IMR-90 (cell line): ENCODE data around the gene CLTCL1. TPM values are rescaled to one million over a fixed set of nuclear protein-coding genes. Genes with fewer than 3 reads are reported as not detected.

Experiments used
- ATAC-seq: fragments of 200-7000 bp; cut with Tn5 transposase; 2 replicates; pipeline ENCODE4 v1.9.1; 2020; ENCODE audit warnings: low read depth, mild to moderate bottlenecking, moderate library complexity
- BruUV-seq: library from RNA; stranded (reverse); fragments of 400-500 nt; replicated peaks from 2 replicates; lab custom pipeline; 2021; lab: Mats Ljungman, UMichigan
- CTCF ChIA-PET: fragments of 300-600 bp; formaldehyde crosslinking; extraction: SDS; loops from one replicate; lab custom pipeline; 2021; ENCODE audit warnings: antibody characterized with exemption; lab: Yijun Ruan, JAX
- POLR2A ChIA-PET: fragments of 300-600 bp; sonication (Branson Sonifier 250); formaldehyde crosslinking; loops from one replicate; lab custom pipeline; 2022; ENCODE audit warnings: antibody characterized with exemption; ENCODE audit not compliant: unreplicated experiment; lab: Charles Lee
- DNase-seq: peaks from one replicate; pipeline ENCODE4 v3.0.0; 2013
- H2AFZ ChIP-seq: replicated peaks from 2 replicates; pipeline ENCODE3; 2013; ENCODE audit warnings: low read length, mild to moderate bottlenecking; ENCODE audit not compliant: poor library complexity
- H2AK5ac ChIP-seq: 2 replicates; pipeline ENCODE4 v1.6.1; 2013; ENCODE audit warnings: low read depth, low read length, inconsistent platforms
- H2AK9ac ChIP-seq: replicated peaks from 2 replicates; pipeline ENCODE3; 2013; ENCODE audit warnings: mild to moderate bottlenecking, low read depth, low read length, moderate library complexity; ENCODE audit not compliant: poor library complexity
- H2BK120ac ChIP-seq: 2 replicates; pipeline ENCODE4 v1.6.1; 2013; ENCODE audit warnings: low read depth, low read length, inconsistent platforms
- H2BK15ac ChIP-seq: 3 replicates; pipeline ENCODE4 v1.6.1; 2013; ENCODE audit warnings: low read depth, low read length, inconsistent platforms
- H2BK20ac ChIP-seq: 2 replicates; pipeline ENCODE4 v1.6.1; 2013; ENCODE audit warnings: low read depth, mild to moderate bottlenecking, inconsistent platforms, low read length, moderate library complexity
- H2BK5ac ChIP-seq: 2 replicates; pipeline ENCODE4 v1.6.1; 2013; ENCODE audit warnings: mild to moderate bottlenecking, low read depth, low read length, inconsistent platforms; ENCODE audit not compliant: poor library complexity, severe bottlenecking
- H3K14ac ChIP-seq: replicated peaks from 2 replicates; pipeline ENCODE4 v1.6.1; 2013; ENCODE audit warnings: low read depth, low read length, inconsistent platforms
- H3K18ac ChIP-seq: 2 replicates; pipeline ENCODE4 v1.6.1; 2013; ENCODE audit warnings: low read depth, low read length, control low read depth
- H3K23ac ChIP-seq: 2 replicates; pipeline ENCODE4 v1.6.1; 2013; ENCODE audit warnings: low read depth, low read length, inconsistent platforms
- H3K27ac ChIP-seq: 2 replicates; pipeline ENCODE4 v1.5.1; 2013; ENCODE audit warnings: mild to moderate bottlenecking, control low read depth, low read length; ENCODE audit not compliant: insufficient read depth
- H3K27me3 ChIP-seq: 2 replicates; pipeline ENCODE4 v1.6.1; 2013; ENCODE audit warnings: low read length; ENCODE audit not compliant: control insufficient read depth, insufficient read depth
- H3K36me3 ChIP-seq: 2 replicates; pipeline ENCODE4 v1.6.1; 2013; ENCODE audit warnings: low read length, mixed read lengths; ENCODE audit not compliant: control insufficient read depth, insufficient read depth
- H3K4ac ChIP-seq: 2 replicates; pipeline ENCODE4 v1.6.1; 2013; ENCODE audit warnings: low read depth, low read length, inconsistent platforms
- H3K4me1 ChIP-seq: 2 replicates; pipeline ENCODE4 v1.6.1; 2013; ENCODE audit warnings: low read length, mixed read lengths; ENCODE audit not compliant: control insufficient read depth, insufficient read depth
- H3K4me2 ChIP-seq: 2 replicates; pipeline ENCODE4 v1.6.1; 2013; ENCODE audit warnings: low read depth, mild to moderate bottlenecking, control low read depth, low read length, moderate library complexity
- H3K4me3 ChIP-seq: 2 replicates; pipeline ENCODE4 v1.5.1; 2013; ENCODE audit warnings: low read depth, mild to moderate bottlenecking, control low read depth, low read length, moderate library complexity; ENCODE audit not compliant: insufficient read depth
- H3K56ac ChIP-seq: 2 replicates; pipeline ENCODE4 v1.6.1; 2013; ENCODE audit warnings: low read length, inconsistent platforms; ENCODE audit not compliant: insufficient read depth; ENCODE audit errors: extremely low read depth
- H3K79me1 ChIP-seq, 2 experiments: 2 replicates each; pipeline ENCODE4 v1.6.1; 2013; ENCODE audit warnings: low read length in 2 of 2, inconsistent platforms in 1 of 2, low read depth in 1 of 2
- H3K9ac ChIP-seq: 2 replicates; pipeline ENCODE4 v1.6.1; 2013; ENCODE audit warnings: low read depth, low read length, control low read depth
- H3K9me1 ChIP-seq: 2 replicates; pipeline ENCODE4 v1.6.1; 2013; ENCODE audit warnings: low read length, inconsistent platforms; ENCODE audit not compliant: insufficient read depth
- H3K9me3 ChIP-seq: 2 replicates; pipeline ENCODE4 v1.6.1; 2013; ENCODE audit warnings: low read length; ENCODE audit not compliant: control insufficient read depth, insufficient read depth
- H4K20me1 ChIP-seq: 2 replicates; pipeline ENCODE4 v1.6.1; 2013; ENCODE audit warnings: low read length, inconsistent platforms; ENCODE audit not compliant: insufficient read depth
- H4K5ac ChIP-seq: 2 replicates; pipeline ENCODE4 v1.6.1; 2013; ENCODE audit warnings: mild to moderate bottlenecking, low read depth, low read length, control low read depth
- H4K8ac ChIP-seq, 2 experiments: 2 replicates each; pipeline ENCODE4 v1.6.1; 2013; ENCODE audit warnings: low read depth in 2 of 2, low read length in 2 of 2, control low read depth in 1 of 2, inconsistent platforms in 1 of 2
- H4K91ac ChIP-seq: 2 replicates; pipeline ENCODE4 v1.6.1; 2013; ENCODE audit warnings: low read depth, low read length, inconsistent platforms; ENCODE audit not compliant: insufficient read depth
- BHLHE40 ChIP-seq: fragments of 150-350 bp; IDR thresholded peaks from 2 replicates; pipeline ENCODE4 v1.6.1; 2016; ENCODE audit warnings: mild to moderate bottlenecking, low read depth, low read length
- CHD1 ChIP-seq: IDR thresholded peaks from 2 replicates; pipeline ENCODE4 v1.6.1; 2012; ENCODE audit warnings: low read depth, low read length, improper control_type of control experiment
- FOS ChIP-seq: fragments of 150-350 bp; IDR thresholded peaks from 2 replicates; pipeline ENCODE4 v1.6.1; 2016; ENCODE audit warnings: low read depth, low read length
- MAFK ChIP-seq: IDR thresholded peaks from 2 replicates; pipeline ENCODE4 v1.6.1; 2012; ENCODE audit warnings: low read depth, low read length, improper control_type of control experiment
- MAZ ChIP-seq: IDR thresholded peaks from 2 replicates; pipeline ENCODE4 v1.6.1; 2012; ENCODE audit warnings: low read depth, mild to moderate bottlenecking, low read length, improper control_type of control experiment, moderate library complexity, borderline replicate concordance
- MXI1 ChIP-seq: IDR thresholded peaks from 2 replicates; pipeline ENCODE4 v1.6.1; 2012; ENCODE audit warnings: low read depth, mild to moderate bottlenecking, low read length, moderate library complexity, borderline replicate concordance
- NFE2L2 ChIP-seq: fragments of 150-350 bp; IDR thresholded peaks from 2 replicates; pipeline ENCODE4 v1.6.1; 2016; ENCODE audit warnings: low read depth, mild to moderate bottlenecking, low read length
- POLR2A ChIP-seq: IDR thresholded peaks from 2 replicates; pipeline ENCODE4 v1.6.1; 2012; ENCODE audit warnings: mild to moderate bottlenecking, low read depth, low read length
- RCOR1 ChIP-seq: IDR thresholded peaks from 2 replicates; pipeline ENCODE4 v1.6.1; 2012; ENCODE audit warnings: mild to moderate bottlenecking, low read length, improper control_type of control experiment; ENCODE audit not compliant: insufficient replicate concordance
- RFX5 ChIP-seq: IDR thresholded peaks from 2 replicates; pipeline ENCODE4 v1.8.0; 2012; ENCODE audit warnings: low read depth, mild to moderate bottlenecking, low read length, moderate library complexity
- WGBS, 2 experiments: methylation state at CpG; one replicate each; pipeline versions ENCODE4 v1.1.5 to v1.1.7; 2013; ENCODE audit warnings: missing lambda C conversion rate in 2 of 2; ENCODE audit not compliant: insufficient read length in 1 of 2; ENCODE audit errors: extremely low coverage in 2 of 2; 5-methylcytosine and 5-hydroxymethylcytosine counted together
- dilution Hi-C: fragments of 300-500 bp; cut with HindIII; formaldehyde crosslinking; loops from one replicate; pipeline ENCODE4 v1.14.3; 2018; ENCODE audit warnings: low sequenced_read_pairs; ENCODE audit not compliant: unreplicated experiment
- in situ Hi-C: fragments of 300-500 bp; cut with MboI; formaldehyde crosslinking; loops from 3 replicates; pipeline ENCODE4 v1.14.3; 2019; ENCODE audit warnings: low sequenced_read_pairs, inconsistent platforms, mixed read lengths
- intact Hi-C: fragments of 100-400 bp; cut with micrococcal nuclease; formaldehyde crosslinking; loops from 2 replicates; pipeline ENCODE4 v1.10.0; 2022
- polyA plus RNA-seq, 3 experiments: library from polyadenylated mRNA; depleted of rRNA; stranded (reverse); fragments of >200 nt; gene quantifications; 2 replicates each; pipeline ENCODE4 v1.2.3, GENCODE V29; 2012; ENCODE audit warnings: low replicate concordance in 1 of 3
- total RNA-seq: library from RNA; depleted of rRNA; stranded (reverse); fragments of >200 nt; gene quantifications from 2 replicates; pipeline ENCODE4 v1.2.3, GENCODE V29; 2012
- TF ChIP-seq, protein P1 (sequence below): conservative IDR thresholded peaks from 2 replicates; pipeline ENCODE4 v1.5.1; 2012; ENCODE audit warnings: mild to moderate bottlenecking, low read depth, low read length, improper control_type of control experiment
- TF ChIP-seq, protein P2 (sequence below): fragments of 150-350 bp; IDR thresholded peaks from 2 replicates; pipeline ENCODE4 v1.6.1; 2016; ENCODE audit warnings: low read depth, mild to moderate bottlenecking, low read length, moderate library complexity, borderline replicate concordance

The CLTCL1 gene
- total and polyA plus RNA-seq, 2 of the 4 experiments (the other 2 are of a cell fraction), result 6.2 to 8.1 TPM

DNA sequence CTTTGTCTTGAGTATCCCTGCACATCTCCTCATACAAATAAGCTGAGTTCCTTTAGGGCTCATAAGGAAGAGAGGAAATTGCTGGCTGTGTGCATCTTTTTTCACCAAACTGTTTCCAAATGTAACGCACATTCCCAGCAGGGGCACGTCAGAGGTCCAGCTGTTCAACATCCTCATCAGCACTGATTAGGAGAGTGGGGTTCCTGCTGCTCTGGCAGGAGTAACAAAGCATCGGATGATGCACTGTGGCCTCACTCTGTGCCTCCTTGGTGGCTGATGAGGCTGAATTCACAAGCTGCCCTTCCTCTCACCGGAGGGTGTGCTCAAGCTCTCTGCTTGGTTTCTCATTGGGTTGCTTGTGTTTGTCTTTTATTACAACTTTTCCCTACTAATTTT, 77.4 kb downstream of the CLTCL1 start:
- TF ChIP-seq MAZ, result no peak
- TF ChIP-seq FOS, result no peak
- TF ChIP-seq, protein P1, sequence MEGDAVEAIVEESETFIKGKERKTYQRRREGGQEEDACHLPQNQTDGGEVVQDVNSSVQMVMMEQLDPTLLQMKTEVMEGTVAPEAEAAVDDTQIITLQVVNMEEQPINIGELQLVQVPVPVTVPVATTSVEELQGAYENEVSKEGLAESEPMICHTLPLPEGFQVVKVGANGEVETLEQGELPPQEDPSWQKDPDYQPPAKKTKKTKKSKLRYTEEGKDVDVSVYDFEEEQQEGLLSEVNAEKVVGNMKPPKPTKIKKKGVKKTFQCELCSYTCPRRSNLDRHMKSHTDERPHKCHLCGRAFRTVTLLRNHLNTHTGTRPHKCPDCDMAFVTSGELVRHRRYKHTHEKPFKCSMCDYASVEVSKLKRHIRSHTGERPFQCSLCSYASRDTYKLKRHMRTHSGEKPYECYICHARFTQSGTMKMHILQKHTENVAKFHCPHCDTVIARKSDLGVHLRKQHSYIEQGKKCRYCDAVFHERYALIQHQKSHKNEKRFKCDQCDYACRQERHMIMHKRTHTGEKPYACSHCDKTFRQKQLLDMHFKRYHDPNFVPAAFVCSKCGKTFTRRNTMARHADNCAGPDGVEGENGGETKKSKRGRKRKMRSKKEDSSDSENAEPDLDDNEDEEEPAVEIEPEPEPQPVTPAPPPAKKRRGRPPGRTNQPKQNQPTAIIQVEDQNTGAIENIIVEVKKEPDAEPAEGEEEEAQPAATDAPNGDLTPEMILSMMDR, result no peak
- TF ChIP-seq, protein P2, sequence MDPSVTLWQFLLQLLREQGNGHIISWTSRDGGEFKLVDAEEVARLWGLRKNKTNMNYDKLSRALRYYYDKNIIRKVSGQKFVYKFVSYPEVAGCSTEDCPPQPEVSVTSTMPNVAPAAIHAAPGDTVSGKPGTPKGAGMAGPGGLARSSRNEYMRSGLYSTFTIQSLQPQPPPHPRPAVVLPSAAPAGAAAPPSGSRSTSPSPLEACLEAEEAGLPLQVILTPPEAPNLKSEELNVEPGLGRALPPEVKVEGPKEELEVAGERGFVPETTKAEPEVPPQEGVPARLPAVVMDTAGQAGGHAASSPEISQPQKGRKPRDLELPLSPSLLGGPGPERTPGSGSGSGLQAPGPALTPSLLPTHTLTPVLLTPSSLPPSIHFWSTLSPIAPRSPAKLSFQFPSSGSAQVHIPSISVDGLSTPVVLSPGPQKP, result no peak
- no peak for TF ChIP-seq RFX5
- TF ChIP-seq MAFK, result no peak
- TF ChIP-seq MXI1, result no peak
- no peak for TF ChIP-seq BHLHE40
- TF ChIP-seq NFE2L2, result no peak
- TF ChIP-seq POLR2A, result no peak
- no peak for TF ChIP-seq CHD1
- no peak for TF ChIP-seq RCOR1
- no TSS peak for BruUV-seq
- DNase-seq, result peak; percentile 81
- Histone ChIP-seq H3K18ac (no peak overlapping the region), H4K5ac (no peak overlapping the region), H2AK5ac (no peak overlapping the region), H3K27ac (no peak overlapping the region), H2AFZ (no peak overlapping the region), H3K56ac (no peak overlapping the region), H2BK15ac (no peak overlapping the region), H3K14ac (no peak overlapping the region), H3K9me1 (peaks cover 7% of the 10 kb centered on the region; the same call in 1 of the 2 replicates), H4K91ac (no peak overlapping the region), H3K4me3 (no peak overlapping the region), H2BK120ac (no peak overlapping the region), H3K27me3 (no peaks in the 10 kb centered on the region), H4K20me1 (no peaks in the 10 kb centered on the region), H3K4me2 (peak overlapping the region; percentile 0; the same call in 1 of the 2 replicates), H4K8ac (no peak overlapping the region), H3K4ac (no peak overlapping the region), H3K4me1 (peaks cover 2% of the 10 kb centered on the region; the same call in 1 of the 2 replicates), H3K9me3 (no peaks in the 10 kb centered on the region), H3K23ac (no peak overlapping the region), H2BK5ac (no peak overlapping the region), H3K36me3 (peaks cover 8% of the 10 kb centered on the region; the same call in 1 of the 2 replicates), H2AK9ac (no peak overlapping the region), H3K79me1 (no peaks in the 10 kb centered on the region), H2BK20ac (no peak overlapping the region), H3K9ac (no peak overlapping the region)
- WGBS, 2 experiments, result no CpG with 5 or more reads among the region's 4 CpGs
- dilution Hi-C loops, result no loop called here
- ChIA-PET POLR2A (no interaction called here), CTCF (no interaction called here)
- ATAC-seq, result peak; percentile 86
- in situ Hi-C loops, result no loop called here
- intact Hi-C loops, result no loop called here
